ENCODE data around the gene SH3RF3. TPM values are rescaled to one million over a fixed set of nuclear protein-coding genes. Genes with fewer than 3 reads are reported as not detected.
A peak's percentile ranks its signal among the peaks of the same experiment; 100 is the strongest.

SH3RF3 gene
- total and polyA plus RNA-seq, 9 of the 15 experiments (the other 6 are each of a cell fraction or from before 2014, with no cell fraction given) = 0.02 TPM; not detected in 8

- ChIA-PET POLR2A (interaction anchor here (0.6 kb wide), 2 partner anchors 10 to 69 kb away, joined by 3 read pairs; no protein-coding TSS in a partner anchor), CTCF (ENCODE audit: low intra/inter-chr PET ratio) (no interaction called here)
- no peak overlapping the region for H2AFZ ChIP-seq (ENCODE audit: low read depth, low read length)
- H3K4me2 ChIP-seq (ENCODE audit: insufficient read depth, low read length) = no peak overlapping the region
- BruUV-seq (replicated peaks) = no TSS peak
- H3K9ac ChIP-seq (ENCODE audit: insufficient read depth in 1 of 2, low read depth in 2 of 2, low read length in 2 of 2) = no peak overlapping the region
- peaks cover 5 to 63% of the 10 kb centered on the region in 2 experiments; a peak in 4 of 5 replicates for H3K27me3 ChIP-seq (ENCODE audit: control insufficient read depth in 2 of 2, insufficient read depth in 2 of 2, low read length in 2 of 2)
- no peaks in the 10 kb centered on the region for H3K36me3 ChIP-seq (ENCODE audit: control insufficient read depth, insufficient read depth, low read length)
- no peaks in the 10 kb centered on the region for H3K9me3 ChIP-seq (replicated peaks; ENCODE audit: control insufficient read depth, insufficient read depth, low read depth, low read length)
- WGBS (ENCODE audit: insufficient coverage, low coverage, missing lambda C conversion rate) = 3% methylated on average over 5 of the region's 5 CpGs
- no peak for DNase-seq (ENCODE audit: extremely low read depth in 1 of 4, low spot score in 3 of 4)
- H3K4me3 ChIP-seq = no peak overlapping the region
- H3K79me2 ChIP-seq (ENCODE audit: control insufficient read depth, insufficient read depth, low read length) = no peaks in the 10 kb centered on the region
- TF ChIP-seq ATF1 (CRISPR knock-in tag; IDR thresholded peaks at IDR 0.05) (no peak), ATF1 (tag; IDR thresholded peaks at IDR 0.05) (no peak), ZNF398 (CRISPR knock-in tag; IDR thresholded peaks at IDR 0.05) (no peak), RBM25 (IDR thresholded peaks at IDR 0.05; ENCODE audit: low read depth, low read length, severe bottlenecking) (peak; percentile 67), ZNF121 (CRISPR knock-in tag; conservative IDR thresholded peaks at IDR 0.05) (peak; percentile 49), MLLT1 (IDR thresholded peaks at IDR 0.05) (no peak), CBFB (CRISPR knock-in tag; IDR thresholded peaks at IDR 0.05) (no peak)
- H3K9me1 ChIP-seq (ENCODE audit: control insufficient read depth, insufficient read depth, low read length) = no peaks in the 10 kb centered on the region
- FAIRE-seq = no peak
- no peaks in the 10 kb centered on the region for H3K4me1 ChIP-seq (replicated peaks in 1 of 2; ENCODE audit: control insufficient read depth in 2 of 2, insufficient read depth in 2 of 2, low read length in 2 of 2)
- in situ Hi-C loops (cut with MboI) (no loop called here), intact Hi-C loops (cut with micrococcal nuclease) (no loop called here)
- H4K20me1 ChIP-seq (replicated peaks; ENCODE audit: control insufficient read depth, insufficient read depth, low read length) = peaks cover 9% of the 10 kb centered on the region
- ATAC-seq = no peak
- H3K27ac ChIP-seq (ENCODE audit: extremely low read depth, low read depth, low read length) = no peak overlapping the region
Observed at GRCh38 chr2:109392140-109392539, 263.1 kb downstream of the SH3RF3 start.
